ENCODE data around the gene SLC39A9. TPM values are rescaled to one million over a fixed set of nuclear protein-coding genes. Genes with fewer than 3 reads are reported as not detected.

The SLC39A9 gene
- total RNA-seq, 4 donors from 2014 or later = 26.8 to 131 (median 38.7) TPM

- intact Hi-C loops (cut with DNase I; ENCODE audit: low total_unique reads) = no loop called here
- Histone ChIP-seq H3K4me1 (no peaks in the 10 kb centered on the region), H3K36me3 (no peaks in the 10 kb centered on the region), H3K9me3 (no peaks in the 10 kb centered on the region), H3K4me3 (no peak overlapping the region), H3K27ac (no peak overlapping the region), H3K27me3 (no peaks in the 10 kb centered on the region)
- no peak for DNase-seq
- TF ChIP-seq POLR2A (IDR thresholded peaks at IDR 0.05) = no peak
- TF ChIP-seq, protein P1, sequence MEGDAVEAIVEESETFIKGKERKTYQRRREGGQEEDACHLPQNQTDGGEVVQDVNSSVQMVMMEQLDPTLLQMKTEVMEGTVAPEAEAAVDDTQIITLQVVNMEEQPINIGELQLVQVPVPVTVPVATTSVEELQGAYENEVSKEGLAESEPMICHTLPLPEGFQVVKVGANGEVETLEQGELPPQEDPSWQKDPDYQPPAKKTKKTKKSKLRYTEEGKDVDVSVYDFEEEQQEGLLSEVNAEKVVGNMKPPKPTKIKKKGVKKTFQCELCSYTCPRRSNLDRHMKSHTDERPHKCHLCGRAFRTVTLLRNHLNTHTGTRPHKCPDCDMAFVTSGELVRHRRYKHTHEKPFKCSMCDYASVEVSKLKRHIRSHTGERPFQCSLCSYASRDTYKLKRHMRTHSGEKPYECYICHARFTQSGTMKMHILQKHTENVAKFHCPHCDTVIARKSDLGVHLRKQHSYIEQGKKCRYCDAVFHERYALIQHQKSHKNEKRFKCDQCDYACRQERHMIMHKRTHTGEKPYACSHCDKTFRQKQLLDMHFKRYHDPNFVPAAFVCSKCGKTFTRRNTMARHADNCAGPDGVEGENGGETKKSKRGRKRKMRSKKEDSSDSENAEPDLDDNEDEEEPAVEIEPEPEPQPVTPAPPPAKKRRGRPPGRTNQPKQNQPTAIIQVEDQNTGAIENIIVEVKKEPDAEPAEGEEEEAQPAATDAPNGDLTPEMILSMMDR (IDR thresholded peaks at IDR 0.05) = peak; percentile 23 to 50 (median 40)
Observed at GRCh38 chr14:69363055-69363454, 35.4 kb upstream of the SLC39A9 start.

GRCh38 chr14:69363964-69364363, 34.5 kb upstream of the SLC39A9 start:
- TF ChIP-seq, protein P1 (IDR thresholded peaks at IDR 0.05) = no peak
- TF ChIP-seq POLR2A (IDR thresholded peaks at IDR 0.05) = no peak
- intact Hi-C loops (cut with DNase I; ENCODE audit: low total_unique reads) = no loop called here
- H3K36me3 ChIP-seq = no peaks in the 10 kb centered on the region
- H3K27ac ChIP-seq = no peak overlapping the region
- H3K4me3 ChIP-seq = no peak overlapping the region
- no peaks in the 10 kb centered on the region for H3K4me1 ChIP-seq
- no peaks in the 10 kb centered on the region for H3K27me3 ChIP-seq
- no peak for DNase-seq
- H3K9me3 ChIP-seq = no peaks in the 10 kb centered on the region

- Histone ChIP-seq H3K4me3 (no peak overlapping the region), H3K27me3 (no peaks in the 10 kb centered on the region), H3K4me1 (no peaks in the 10 kb centered on the region), H3K27ac (no peak overlapping the region), H3K36me3 (no peaks in the 10 kb centered on the region), H3K9me3 (no peaks in the 10 kb centered on the region)
- intact Hi-C loops (cut with DNase I; ENCODE audit: low total_unique reads) = no loop called here
- no peak for DNase-seq
- TF ChIP-seq, protein P1 (IDR thresholded peaks at IDR 0.05) = no peak
- TF ChIP-seq POLR2A (IDR thresholded peaks at IDR 0.05) = no peak
Observed at GRCh38 chr14:69364378-69364777, 34.1 kb upstream of the SLC39A9 start.

DNA sequence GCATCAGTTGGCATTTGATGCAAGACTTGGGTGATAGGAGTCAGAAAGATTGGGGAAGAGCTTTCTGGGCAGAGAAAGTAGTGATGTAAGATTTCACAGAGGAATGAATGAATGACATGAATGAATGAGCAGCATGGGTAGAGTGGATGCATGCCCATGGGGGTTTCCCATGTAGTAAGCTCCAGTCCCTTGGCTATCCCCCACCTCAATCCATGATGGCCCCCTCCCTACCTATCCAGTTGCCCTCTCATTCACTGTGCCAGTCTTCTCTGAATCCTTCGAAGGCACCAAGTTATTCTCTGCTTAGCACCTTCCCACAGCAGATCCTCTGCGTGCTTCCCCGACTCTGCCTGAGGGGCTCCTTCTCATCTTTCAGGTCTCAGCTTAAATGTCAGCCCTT, 32.4 kb upstream of the SLC39A9 start:
- intact Hi-C loops (cut with DNase I; ENCODE audit: low total_unique reads) = no loop called here

DNA sequence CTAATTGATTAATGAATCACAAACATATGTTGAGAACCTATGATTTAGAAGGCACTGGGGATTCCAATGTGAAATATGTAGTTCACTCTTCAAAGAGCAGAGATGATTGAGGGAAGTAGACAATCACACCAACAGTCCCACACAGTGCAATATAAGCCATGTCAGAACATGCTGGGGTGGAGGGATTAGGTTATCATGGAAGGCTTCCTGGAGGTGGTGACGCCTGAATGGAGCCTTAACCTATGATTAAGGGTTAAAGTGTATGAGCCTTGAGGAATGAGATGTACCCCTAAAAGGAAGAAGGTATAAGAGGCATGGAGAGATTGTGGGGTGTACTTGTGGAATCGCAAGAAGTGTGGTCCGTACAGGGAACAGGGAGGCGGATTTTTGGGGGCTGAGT, 31.7 kb upstream of the SLC39A9 start:
- no peak for TF ChIP-seq POLR2A (IDR thresholded peaks at IDR 0.05)
- TF ChIP-seq, protein P1 (IDR thresholded peaks at IDR 0.05) = no peak
- intact Hi-C loops (cut with DNase I; ENCODE audit: low total_unique reads) = no loop called here
- H3K4me3 ChIP-seq = no peak overlapping the region
- H3K9me3 ChIP-seq = no peaks in the 10 kb centered on the region
- H3K36me3 ChIP-seq = no peaks in the 10 kb centered on the region
- DNase-seq = no peak
- H3K27ac ChIP-seq = no peak overlapping the region
- H3K27me3 ChIP-seq = no peaks in the 10 kb centered on the region
- no peaks in the 10 kb centered on the region for H3K4me1 ChIP-seq

More for the DNA sequence above, 32.4 kb upstream of the SLC39A9 start:
- no peaks in the 10 kb centered on the region for H3K27me3 ChIP-seq
- DNase-seq = no peak
- no peaks in the 10 kb centered on the region for H3K9me3 ChIP-seq
- H3K4me1 ChIP-seq = no peaks in the 10 kb centered on the region
- no peak overlapping the region for H3K4me3 ChIP-seq
- TF ChIP-seq, protein P1 (IDR thresholded peaks at IDR 0.05) = no peak
- no peak for TF ChIP-seq POLR2A (IDR thresholded peaks at IDR 0.05)
- H3K36me3 ChIP-seq = no peaks in the 10 kb centered on the region
- H3K27ac ChIP-seq = no peak overlapping the region

Data from uterus (tissue), 4 donors.